HEK293 (cell line): Measurements from ENCODE around the gene NAPG.

ENCODE experiments used
- CTCF ChIA-PET: fragments of 350-600 bp; formaldehyde crosslinking; extraction: SDS; loops from one replicate; lab custom pipeline; 2021; ENCODE audit warnings: antibody characterized with exemption; lab: Yijun Ruan, JAX
- POLR2A ChIA-PET: fragments of 300-600 bp; formaldehyde crosslinking; extraction: SDS; loops from one replicate; lab custom pipeline; 2020; ENCODE audit warnings: antibody characterized with exemption, inconsistent platforms; lab: Yijun Ruan, JAX
- H3K27ac ChIP-seq: fragments of 200-500 bp; sonication (Bioruptor generic); 2 replicates; pipeline ENCODE4 v1.5.1; 2014; ENCODE audit warnings: low read depth, low read length, control low read depth, inconsistent platforms; ENCODE audit errors: extremely low read depth
- H3K36me3 ChIP-seq, 2 experiments: fragments of 200-500 bp in 1 of 2; sonication (Bioruptor generic) in 1 of 2; 1 replicate in 1 of 2; 2 replicates in 1 of 2; pipeline ENCODE4 v1.5.1; 2014 to 2017; ENCODE audit warnings: inconsistent platforms in 2 of 2, low read length in 2 of 2; ENCODE audit not compliant: control insufficient read depth in 2 of 2, insufficient read depth in 1 of 2
- H3K4me1 ChIP-seq: fragments of 200-500 bp; sonication (Bioruptor generic); 2 replicates; pipeline ENCODE4 v1.5.1; 2014; ENCODE audit warnings: mild to moderate bottlenecking, low read length, inconsistent platforms; ENCODE audit not compliant: control insufficient read depth, insufficient read depth
- H3K4me3 ChIP-seq: 2 replicates; pipeline ENCODE4 v1.5.1; 2011; ENCODE audit warnings: low read depth, mild to moderate bottlenecking, control low read depth, low read length, moderate library complexity
- H3K9me3 ChIP-seq: fragments of 200-500 bp; sonication (Bioruptor generic); 2 replicates; pipeline ENCODE4 v1.5.1; 2014; ENCODE audit warnings: low read depth, low read length, inconsistent platforms; ENCODE audit not compliant: control insufficient read depth, insufficient read depth
- CTCF ChIP-seq: fragments of 450-650 bp; formaldehyde crosslinking; IDR thresholded peaks from 2 replicates; pipeline ENCODE4 v1.5.1; 2016; ENCODE audit warnings: missing biosample characterization, missing genetic modification characterization
- GLI2 ChIP-seq: fragments of 450-650 bp; formaldehyde crosslinking; IDR thresholded peaks from 2 replicates; pipeline ENCODE4; 2017; ENCODE audit warnings: missing biosample characterization, missing genetic modification characterization, low read depth, borderline replicate concordance
- KLF10 ChIP-seq: fragments of 450-650 bp; IDR thresholded peaks from 2 replicates; pipeline ENCODE4 v1.5.1; 2018; ENCODE audit warnings: missing biosample characterization, mild to moderate bottlenecking, missing genetic modification characterization
- MYNN ChIP-seq: fragments of 450-650 bp; formaldehyde crosslinking; IDR thresholded peaks from 2 replicates; pipeline ENCODE4 v1.5.1; 2016; ENCODE audit warnings: missing biosample characterization, missing genetic modification characterization, borderline replicate concordance
- SP2 ChIP-seq: fragments of 450-650 bp; formaldehyde crosslinking; IDR thresholded peaks from 2 replicates; pipeline ENCODE4 v1.5.1; 2016; ENCODE audit warnings: missing biosample characterization, missing genetic modification characterization
- ZFP3 ChIP-seq: fragments of 450-650 bp; formaldehyde crosslinking; IDR thresholded peaks from 2 replicates; pipeline ENCODE4 v1.5.1; 2016; ENCODE audit warnings: low read depth, missing biosample characterization, missing genetic modification characterization
- ZFP37 ChIP-seq: fragments of 450-650 bp; formaldehyde crosslinking; IDR thresholded peaks from 2 replicates; pipeline ENCODE4 v1.5.1; 2016; ENCODE audit warnings: missing biosample characterization, missing genetic modification characterization
- ZNF16 ChIP-seq: fragments of 450-650 bp; formaldehyde crosslinking; IDR thresholded peaks from 2 replicates; pipeline ENCODE4 v1.5.1; 2016; ENCODE audit warnings: low read depth, missing biosample characterization, missing genetic modification characterization
- ZNF2 ChIP-seq: fragments of 450-650 bp; formaldehyde crosslinking; IDR thresholded peaks from 2 replicates; pipeline ENCODE4 v1.5.1; 2016; ENCODE audit warnings: missing biosample characterization, missing genetic modification characterization
- ZNF221 ChIP-seq: fragments of 450-650 bp; formaldehyde crosslinking; IDR thresholded peaks from 2 replicates; pipeline ENCODE4 v1.5.1; 2017; ENCODE audit warnings: missing biosample characterization, missing genetic modification characterization, borderline replicate concordance
- ZNF274 ChIP-seq, 2 experiments: fragments of 200-500 bp in 1 of 2; fragments of 450-650 bp in 1 of 2; sonication (Bioruptor generic) in 1 of 2; formaldehyde crosslinking in 1 of 2; IDR thresholded peaks; 2 replicates each; pipeline versions ENCODE4 v1.5.1 to v1.6.1; 2014 to 2016; ENCODE audit warnings: borderline replicate concordance in 1 of 2, inconsistent platforms in 1 of 2, low read length in 1 of 2, missing biosample characterization in 1 of 2, missing genetic modification characterization in 1 of 2
- ZNF404 ChIP-seq: fragments of 450-650 bp; formaldehyde crosslinking; IDR thresholded peaks from 2 replicates; pipeline ENCODE4 v1.5.1; 2017; ENCODE audit warnings: missing biosample characterization, missing genetic modification characterization
- ZNF530 ChIP-seq: fragments of 450-650 bp; formaldehyde crosslinking; IDR thresholded peaks from 2 replicates; pipeline ENCODE4 v1.5.1; 2016; ENCODE audit warnings: low read depth, missing biosample characterization, missing genetic modification characterization
- ZNF623 ChIP-seq: fragments of 450-650 bp; formaldehyde crosslinking; IDR thresholded peaks from 2 replicates; pipeline ENCODE4 v1.5.1; 2016; ENCODE audit warnings: missing biosample characterization, missing genetic modification characterization
- ZNF629 ChIP-seq: fragments of 450-650 bp; formaldehyde crosslinking; IDR thresholded peaks from 2 replicates; pipeline ENCODE4 v1.5.1; 2017; ENCODE audit warnings: missing biosample characterization, missing genetic modification characterization
- ZNF654 ChIP-seq: fragments of 450-650 bp; formaldehyde crosslinking; IDR thresholded peaks from 2 replicates; pipeline ENCODE4 v1.5.1; 2016; ENCODE audit warnings: low read depth, missing biosample characterization, missing genetic modification characterization
- ZNF768 ChIP-seq: fragments of 450-650 bp; formaldehyde crosslinking; IDR thresholded peaks from 2 replicates; pipeline ENCODE4 v1.5.1; 2018; ENCODE audit warnings: missing biosample characterization, mild to moderate bottlenecking, missing genetic modification characterization
- ZSCAN30 ChIP-seq: fragments of 450-650 bp; IDR thresholded peaks from 2 replicates; pipeline ENCODE4 v1.5.1; 2018; ENCODE audit warnings: missing biosample characterization, mild to moderate bottlenecking, missing genetic modification characterization, moderate library complexity
- TF ChIP-seq, protein P1 (sequence below): fragments of 450-650 bp; formaldehyde crosslinking; optimal IDR thresholded peaks from 2 replicates; pipeline ENCODE3; 2016; ENCODE audit warnings: missing biosample characterization, mild to moderate bottlenecking, missing genetic modification characterization
- TF ChIP-seq, protein P2 (sequence below): fragments of 450-650 bp; formaldehyde crosslinking; IDR thresholded peaks from 2 replicates; pipeline ENCODE4 v1.5.1; 2017; ENCODE audit warnings: missing biosample characterization, missing genetic modification characterization
- TF ChIP-seq, protein P3 (sequence below): fragments of 450-650 bp; formaldehyde crosslinking; IDR thresholded peaks from 2 replicates; pipeline ENCODE4 v1.5.1; 2016; ENCODE audit warnings: missing biosample characterization, missing genetic modification characterization
- TF ChIP-seq, protein P4 (sequence below): fragments of 450-650 bp; formaldehyde crosslinking; IDR thresholded peaks from 2 replicates; pipeline ENCODE4 v1.5.1; 2016; ENCODE audit warnings: missing biosample characterization, missing genetic modification characterization

Gene NAPG

DNA sequence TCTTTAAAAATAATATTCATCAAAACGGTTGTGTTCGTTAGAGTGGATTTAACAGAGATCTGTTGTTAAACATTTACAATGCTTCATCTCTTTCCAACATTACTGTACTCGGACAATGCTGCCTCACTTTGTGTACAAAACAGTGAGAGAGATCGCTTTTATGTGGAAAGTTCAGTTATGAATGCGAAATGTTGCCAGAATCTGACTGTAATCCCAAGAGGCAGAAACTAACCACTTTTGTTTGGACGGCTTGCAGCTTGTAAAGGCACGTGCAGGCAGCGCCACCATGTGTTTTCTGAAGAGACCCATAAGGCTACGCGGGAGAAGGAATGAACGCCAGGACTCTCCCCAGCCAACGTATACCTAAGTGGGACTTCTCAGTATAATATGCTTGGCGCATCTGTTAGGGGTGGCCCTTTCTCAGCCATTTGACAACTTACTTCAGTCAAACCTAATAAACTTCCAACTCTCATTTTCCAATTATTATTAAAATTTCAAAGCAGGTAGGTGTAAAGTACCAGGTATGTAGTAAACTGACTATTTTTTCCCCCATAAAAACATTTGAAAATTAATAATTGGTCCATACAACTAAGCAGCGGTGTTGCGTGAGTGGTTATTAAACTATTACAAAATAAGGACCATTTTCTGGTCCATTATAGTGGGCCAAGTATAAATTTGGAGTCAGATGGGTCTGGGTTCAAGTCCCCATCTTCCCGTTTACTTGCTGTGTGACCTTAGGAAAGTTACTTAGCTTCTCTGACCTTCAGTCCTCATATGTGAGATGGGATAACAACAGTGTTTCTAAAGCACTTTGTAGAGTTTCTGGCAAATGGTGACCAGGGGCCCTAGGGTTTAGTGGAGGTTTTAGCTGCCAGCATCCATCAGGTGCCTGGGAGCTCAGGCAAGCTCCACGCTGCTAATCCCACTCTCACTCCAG, 5.6 kb upstream of the NAPG start (continued):
- TF ChIP-seq CTCF (tag by site-specific recombination): peak; percentile 89
- no peak for TF ChIP-seq ZNF530 (tag by site-specific recombination)
- TF ChIP-seq ZSCAN30 (tag by site-specific recombination): 0 out of 2 replicates have a peak, but pooled peaks have one; percentile 58
- 0 out of 2 replicates have a peak, but pooled peaks have one; percentile 23 for TF ChIP-seq ZNF768 (tag by site-specific recombination)
- TF ChIP-seq ZNF623: no peak
- no peak for TF ChIP-seq ZNF274 (IDR thresholded peaks at IDR 0.05; ENCODE audit: low read length)
- TF ChIP-seq ZNF274 (tag by site-specific recombination; IDR thresholded peaks at IDR 0.05; ENCODE audit: borderline replicate concordance): no peak
- peak; percentile 80 for TF ChIP-seq ZNF654 (tag by site-specific recombination)
- TF ChIP-seq, protein P1, sequence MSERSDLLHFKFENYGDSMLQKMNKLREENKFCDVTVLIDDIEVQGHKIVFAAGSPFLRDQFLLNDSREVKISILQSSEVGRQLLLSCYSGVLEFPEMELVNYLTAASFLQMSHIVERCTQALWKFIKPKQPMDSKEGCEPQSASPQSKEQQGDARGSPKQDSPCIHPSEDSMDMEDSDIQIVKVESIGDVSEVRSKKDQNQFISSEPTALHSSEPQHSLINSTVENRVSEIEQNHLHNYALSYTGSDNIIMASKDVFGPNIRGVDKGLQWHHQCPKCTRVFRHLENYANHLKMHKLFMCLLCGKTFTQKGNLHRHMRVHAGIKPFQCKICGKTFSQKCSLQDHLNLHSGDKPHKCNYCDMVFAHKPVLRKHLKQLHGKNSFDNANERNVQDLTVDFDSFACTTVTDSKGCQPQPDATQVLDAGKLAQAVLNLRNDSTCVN (tag by site-specific recombination): no peak
- TF ChIP-seq ZNF629 (tag by site-specific recombination): no peak
- TF ChIP-seq GLI2 (tag by site-specific recombination): no peak
- TF ChIP-seq, all 188 proteins: peak for 9

GRCh38 chr18:10521566-10521965, 4.3 kb upstream of the NAPG start:
- Histone ChIP-seq H3K4me3 (no peak overlapping the region), H3K9me3 (no peaks in the 10 kb centered on the region), H3K27ac (no peak overlapping the region), H3K4me1 (peaks cover 2% of the 10 kb centered on the region), H3K36me3 (no peaks in the 10 kb centered on the region)
- POLR2A ChIA-PET: no interaction called here
- CTCF ChIA-PET: interaction anchor here (0.6 to 2.2 kb wide), 3 partner anchors 106 to 551 kb away, joined by 3 to 13 read pairs (median 5); no protein-coding TSS in a partner anchor
- TF ChIP-seq, protein P2, sequence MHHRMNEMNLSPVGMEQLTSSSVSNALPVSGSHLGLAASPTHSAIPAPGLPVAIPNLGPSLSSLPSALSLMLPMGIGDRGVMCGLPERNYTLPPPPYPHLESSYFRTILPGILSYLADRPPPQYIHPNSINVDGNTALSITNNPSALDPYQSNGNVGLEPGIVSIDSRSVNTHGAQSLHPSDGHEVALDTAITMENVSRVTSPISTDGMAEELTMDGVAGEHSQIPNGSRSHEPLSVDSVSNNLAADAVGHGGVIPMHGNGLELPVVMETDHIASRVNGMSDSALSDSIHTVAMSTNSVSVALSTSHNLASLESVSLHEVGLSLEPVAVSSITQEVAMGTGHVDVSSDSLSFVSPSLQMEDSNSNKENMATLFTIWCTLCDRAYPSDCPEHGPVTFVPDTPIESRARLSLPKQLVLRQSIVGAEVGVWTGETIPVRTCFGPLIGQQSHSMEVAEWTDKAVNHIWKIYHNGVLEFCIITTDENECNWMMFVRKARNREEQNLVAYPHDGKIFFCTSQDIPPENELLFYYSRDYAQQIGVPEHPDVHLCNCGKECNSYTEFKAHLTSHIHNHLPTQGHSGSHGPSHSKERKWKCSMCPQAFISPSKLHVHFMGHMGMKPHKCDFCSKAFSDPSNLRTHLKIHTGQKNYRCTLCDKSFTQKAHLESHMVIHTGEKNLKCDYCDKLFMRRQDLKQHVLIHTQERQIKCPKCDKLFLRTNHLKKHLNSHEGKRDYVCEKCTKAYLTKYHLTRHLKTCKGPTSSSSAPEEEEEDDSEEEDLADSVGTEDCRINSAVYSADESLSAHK: no peak
- TF ChIP-seq ZNF654 (tag by site-specific recombination) (no peak), ZNF16 (no peak), ZNF221 (no peak), ZNF404 (tag by site-specific recombination) (no peak), SP2 (tag by site-specific recombination) (no peak), KLF10 (tag by site-specific recombination) (no peak), ZNF2 (tag by site-specific recombination) (no peak), ZFP37 (tag by site-specific recombination) (no peak), MYNN (tag by site-specific recombination) (no peak), ZFP3 (no peak)
- TF ChIP-seq, protein P3, sequence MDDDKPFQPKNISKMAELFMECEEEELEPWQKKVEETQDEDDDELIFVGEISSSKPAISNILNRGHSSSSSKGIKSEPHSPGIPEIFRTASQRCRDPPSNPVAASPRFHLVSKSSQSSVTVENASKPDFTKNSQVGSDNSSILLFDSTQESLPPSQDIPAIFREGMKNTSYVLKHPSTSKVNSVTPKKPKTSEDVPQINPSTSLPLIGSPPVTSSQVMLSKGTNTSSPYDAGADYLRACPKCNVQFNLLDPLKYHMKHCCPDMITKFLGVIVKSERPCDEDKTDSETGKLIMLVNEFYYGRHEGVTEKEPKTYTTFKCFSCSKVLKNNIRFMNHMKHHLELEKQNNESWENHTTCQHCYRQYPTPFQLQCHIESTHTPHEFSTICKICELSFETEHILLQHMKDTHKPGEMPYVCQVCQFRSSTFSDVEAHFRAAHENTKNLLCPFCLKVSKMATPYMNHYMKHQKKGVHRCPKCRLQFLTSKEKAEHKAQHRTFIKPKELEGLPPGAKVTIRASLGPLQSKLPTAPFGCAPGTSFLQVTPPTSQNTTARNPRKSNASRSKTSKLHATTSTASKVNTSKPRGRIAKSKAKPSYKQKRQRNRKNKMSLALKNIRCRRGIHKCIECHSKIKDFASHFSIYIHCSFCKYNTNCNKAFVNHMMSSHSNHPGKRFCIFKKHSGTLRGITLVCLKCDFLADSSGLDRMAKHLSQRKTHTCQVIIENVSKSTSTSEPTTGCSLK: no peak
- TF ChIP-seq, protein P4, sequence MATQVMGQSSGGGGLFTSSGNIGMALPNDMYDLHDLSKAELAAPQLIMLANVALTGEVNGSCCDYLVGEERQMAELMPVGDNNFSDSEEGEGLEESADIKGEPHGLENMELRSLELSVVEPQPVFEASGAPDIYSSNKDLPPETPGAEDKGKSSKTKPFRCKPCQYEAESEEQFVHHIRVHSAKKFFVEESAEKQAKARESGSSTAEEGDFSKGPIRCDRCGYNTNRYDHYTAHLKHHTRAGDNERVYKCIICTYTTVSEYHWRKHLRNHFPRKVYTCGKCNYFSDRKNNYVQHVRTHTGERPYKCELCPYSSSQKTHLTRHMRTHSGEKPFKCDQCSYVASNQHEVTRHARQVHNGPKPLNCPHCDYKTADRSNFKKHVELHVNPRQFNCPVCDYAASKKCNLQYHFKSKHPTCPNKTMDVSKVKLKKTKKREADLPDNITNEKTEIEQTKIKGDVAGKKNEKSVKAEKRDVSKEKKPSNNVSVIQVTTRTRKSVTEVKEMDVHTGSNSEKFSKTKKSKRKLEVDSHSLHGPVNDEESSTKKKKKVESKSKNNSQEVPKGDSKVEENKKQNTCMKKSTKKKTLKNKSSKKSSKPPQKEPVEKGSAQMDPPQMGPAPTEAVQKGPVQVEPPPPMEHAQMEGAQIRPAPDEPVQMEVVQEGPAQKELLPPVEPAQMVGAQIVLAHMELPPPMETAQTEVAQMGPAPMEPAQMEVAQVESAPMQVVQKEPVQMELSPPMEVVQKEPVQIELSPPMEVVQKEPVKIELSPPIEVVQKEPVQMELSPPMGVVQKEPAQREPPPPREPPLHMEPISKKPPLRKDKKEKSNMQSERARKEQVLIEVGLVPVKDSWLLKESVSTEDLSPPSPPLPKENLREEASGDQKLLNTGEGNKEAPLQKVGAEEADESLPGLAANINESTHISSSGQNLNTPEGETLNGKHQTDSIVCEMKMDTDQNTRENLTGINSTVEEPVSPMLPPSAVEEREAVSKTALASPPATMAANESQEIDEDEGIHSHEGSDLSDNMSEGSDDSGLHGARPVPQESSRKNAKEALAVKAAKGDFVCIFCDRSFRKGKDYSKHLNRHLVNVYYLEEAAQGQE (tag by site-specific recombination): no peak
